Spinal cord (tissue), 10 donors: ENCODE data around the gene PI16. TPM values are rescaled to one million over a fixed set of nuclear protein-coding genes. Genes with fewer than 3 reads are reported as not detected.

ENCODE experiments used
- DNase-seq, 6 donors: peaks; one replicate each; pipeline versions ENCODE4 v3.0.0 to v3.0.0-alpha.2; 2013 to 2015; ENCODE audit warnings: low spot score in 6 of 6, low read depth in 4 of 6
- H3K27ac ChIP-seq: one replicate; pipeline ENCODE4 v1.5.1; 2013; ENCODE audit warnings: low read depth, low read length, control low read depth
- H3K27me3 ChIP-seq: one replicate; pipeline ENCODE4 v1.6.1; 2013; ENCODE audit warnings: low read length; ENCODE audit not compliant: control insufficient read depth, insufficient read depth
- H3K36me3 ChIP-seq: one replicate; pipeline ENCODE4 v1.6.1; 2013; ENCODE audit warnings: low read length; ENCODE audit not compliant: control insufficient read depth, insufficient read depth
- H3K4me1 ChIP-seq: one replicate; pipeline ENCODE4 v1.6.1; 2013; ENCODE audit warnings: low read length; ENCODE audit not compliant: control insufficient read depth, insufficient read depth
- H3K4me3 ChIP-seq: one replicate; pipeline ENCODE4 v1.5.1; 2013; ENCODE audit warnings: low read depth, low read length, control low read depth
- H3K9me3 ChIP-seq: one replicate; pipeline ENCODE4 v1.6.1; 2013; ENCODE audit warnings: low read length; ENCODE audit not compliant: control insufficient read depth, insufficient read depth
- WGBS: methylation state at CpG from one replicate; pipeline ENCODE4 v1.1.5; 2013; ENCODE audit warnings: missing lambda C conversion rate; ENCODE audit not compliant: insufficient coverage; 5-methylcytosine and 5-hydroxymethylcytosine counted together
- polyA plus RNA-seq, 2 donors: library from polyadenylated mRNA; unstranded; fragments of 120-200 nt; gene quantifications; one replicate each; pipeline ENCODE4 v1.2.1, GENCODE V29; 2013; ENCODE audit not compliant: insufficient read length in 2 of 2
- total RNA-seq, 2 donors: library from RNA; depleted of rRNA in 1 of 2; stranded (reverse); fragments of 120-200 nt in 1 of 2; fragments of >200 nt in 1 of 2; gene quantifications; one replicate each; pipeline versions ENCODE4 v1.2.3 to v1.2.4, GENCODE V29; 2013 to 2014
- donor health status: healthy.

PI16 gene
- total and polyA plus RNA-seq, 4 donors, result 22.7 to 47.4 (median 29.2) TPM

DNA sequence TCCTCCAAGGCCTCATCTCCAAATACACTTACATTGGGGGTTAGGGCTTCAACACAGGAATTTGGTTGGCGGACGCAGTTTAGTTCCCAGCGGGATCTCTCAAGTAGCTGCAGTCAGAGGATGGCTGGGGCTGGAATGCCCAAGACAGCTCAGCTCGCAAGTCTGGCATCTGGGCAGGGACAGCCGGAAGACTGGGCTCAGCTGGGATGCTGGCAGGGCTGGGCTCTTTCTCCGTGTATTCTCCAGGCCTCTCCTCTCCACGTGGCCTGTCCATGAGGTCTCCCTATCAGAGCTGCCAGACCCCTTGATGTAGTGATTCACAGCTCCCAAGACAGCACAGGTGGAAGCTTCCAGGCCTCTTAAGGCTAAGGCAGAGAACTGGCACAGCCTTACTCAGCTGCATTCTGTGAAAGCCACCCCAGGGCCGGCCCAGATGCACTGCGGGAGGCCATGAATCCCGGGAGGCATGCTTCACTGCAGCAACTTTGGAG is 55.9 kb downstream of the PI16 start:
- no peak overlapping the region for H3K27ac ChIP-seq
- no peaks in the 10 kb centered on the region for H3K36me3 ChIP-seq
- H3K4me1 ChIP-seq, result peaks cover 7% of the 10 kb centered on the region
- no peaks in the 10 kb centered on the region for H3K9me3 ChIP-seq
- 77% methylated on average over 10 of the region's 10 CpGs for WGBS
- H3K27me3 ChIP-seq, result no peaks in the 10 kb centered on the region
- H3K4me3 ChIP-seq, result no peak overlapping the region
- DNase-seq, result no peak

DNA sequence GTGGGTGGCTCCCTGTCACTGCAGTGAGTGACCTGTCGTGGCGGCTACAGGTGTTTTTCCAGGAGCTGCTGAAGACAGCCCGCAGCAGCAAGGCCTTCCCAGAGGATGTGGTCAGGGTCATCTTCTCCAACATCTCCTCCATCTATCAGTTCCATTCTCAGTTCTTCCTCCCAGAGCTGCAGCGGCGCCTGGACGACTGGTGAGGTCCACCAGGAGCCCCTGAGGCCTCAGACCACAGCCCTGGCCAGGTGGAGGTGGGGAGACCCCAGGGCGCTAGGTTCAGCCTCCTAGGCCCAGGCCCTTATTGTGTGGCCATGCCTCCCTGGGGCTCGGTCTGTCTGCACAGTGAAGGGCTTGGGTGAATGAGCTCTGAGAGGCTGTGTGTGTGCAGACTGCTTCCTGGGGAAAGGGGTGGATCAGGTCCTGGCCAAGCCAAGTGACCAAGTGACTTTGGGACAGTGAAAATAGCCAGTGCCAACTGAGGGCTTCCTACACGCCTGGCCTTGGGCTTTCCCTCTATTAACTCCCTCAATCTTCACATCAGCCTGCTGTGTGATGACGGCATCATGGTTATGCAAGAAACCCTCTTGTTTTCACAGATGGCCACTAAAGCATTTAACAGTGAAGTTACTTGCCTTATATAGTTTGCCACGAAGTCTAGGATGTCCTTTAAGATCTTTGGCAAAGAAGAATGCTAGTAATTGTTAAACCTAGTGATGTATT is 57.3 kb downstream of the PI16 start:
- WGBS, result 95% methylated on average over 7 of the region's 11 CpGs
- H3K9me3 ChIP-seq, result no peaks in the 10 kb centered on the region
- no peaks in the 10 kb centered on the region for H3K27me3 ChIP-seq
- peak overlapping the region; percentile 25 for H3K27ac ChIP-seq
- no peak overlapping the region for H3K4me3 ChIP-seq
- no peaks in the 10 kb centered on the region for H3K36me3 ChIP-seq
- peak in 1 of 6 donors; percentile 26 for DNase-seq
- peaks cover 7% of the 10 kb centered on the region for H3K4me1 ChIP-seq

DNA sequence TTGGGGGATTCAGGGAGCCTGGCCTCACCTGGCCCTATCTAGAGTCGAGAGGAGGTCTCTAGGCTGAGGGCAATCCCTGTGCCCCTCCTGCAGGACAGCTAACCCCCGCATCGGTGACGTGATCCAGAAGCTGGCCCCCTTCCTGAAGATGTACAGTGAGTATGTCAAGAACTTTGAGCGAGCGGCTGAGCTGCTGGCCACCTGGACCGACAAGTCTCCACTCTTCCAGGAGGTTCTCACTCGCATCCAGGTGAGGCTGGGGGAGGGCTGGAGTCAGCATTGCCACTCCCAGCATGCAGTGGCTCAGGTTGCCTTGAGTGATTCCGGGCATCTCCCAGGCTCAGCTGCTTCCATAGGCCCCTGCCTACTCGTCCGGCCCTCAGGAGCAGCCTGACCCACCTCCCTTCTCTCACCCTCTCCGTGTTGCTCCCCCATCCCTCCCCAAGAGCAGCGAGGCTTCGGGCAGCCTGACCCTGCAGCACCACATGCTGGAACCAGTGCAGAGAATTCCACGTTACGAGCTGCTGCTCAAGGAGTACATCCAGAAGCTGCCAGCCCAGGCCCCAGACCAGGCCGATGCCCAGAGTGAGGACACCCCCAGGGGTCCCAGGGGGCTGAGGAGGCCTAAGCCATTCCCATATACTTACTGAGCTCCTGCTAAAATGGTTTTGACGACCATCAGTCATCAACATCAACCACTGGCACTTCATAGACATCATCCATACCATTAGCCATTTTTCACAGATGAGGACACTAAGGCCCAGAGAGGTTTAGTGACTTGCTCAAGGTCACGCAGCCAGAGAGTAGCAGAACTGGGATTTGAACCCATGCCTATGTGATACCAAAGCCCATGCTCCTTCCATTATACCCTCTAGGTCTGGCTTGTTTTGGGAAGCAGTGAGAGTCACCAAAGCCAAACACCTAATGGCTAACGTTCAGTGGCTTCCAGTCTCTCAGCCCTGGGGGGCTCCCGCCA is 59.3 kb downstream of the PI16 start:
- H3K36me3 ChIP-seq, result no peaks in the 10 kb centered on the region

More for the DNA sequence above, 59.3 kb downstream of the PI16 start:
- Histone ChIP-seq H3K4me3 (no peak overlapping the region), H3K4me1 (peaks cover 21% of the 10 kb centered on the region), H3K27ac (no peak overlapping the region), H3K27me3 (no peaks in the 10 kb centered on the region), H3K9me3 (no peaks in the 10 kb centered on the region)
- no peak for DNase-seq
- WGBS, result 83% methylated on average over 21 of the region's 21 CpGs

Other genes starting within 250 kb of the PI16 start
- 10 to 100 TPM in 1 of 2 donors, 1 to 10 TPM in 1; 9.6 to 32.5 TPM for gene CPNE5, start 115.3 kb upstream of the PI16 start, total RNA-seq
- gene CPNE5, start 115.3 kb upstream of the PI16 start, polyA plus RNA-seq, result 10 to 100 TPM; 73.1 to 88.4 TPM
- gene PPIL1, start 79.9 kb upstream of the PI16 start, total RNA-seq, result 10 to 100 TPM; 39.2 to 55.9 TPM
- gene PPIL1, start 79.9 kb upstream of the PI16 start, polyA plus RNA-seq, result 10 to 100 TPM; 56.5 to 70.1 TPM
- gene C6orf89, start 68.8 kb upstream of the PI16 start, total RNA-seq, result 10 to 100 TPM; 48.3 to 69.5 TPM
- gene C6orf89, start 68.8 kb upstream of the PI16 start, polyA plus RNA-seq, result 10 to 100 TPM; 42.6 to 52.6 TPM
- gene MTCH1, start 31.5 kb downstream of the PI16 start, total RNA-seq, result 100 to 1,000 TPM; 195 to 220 TPM
- 100 to 1,000 TPM; 275 to 299 TPM for gene MTCH1, start 31.5 kb downstream of the PI16 start, polyA plus RNA-seq
- gene FGD2, start 50.9 kb downstream of the PI16 start, total RNA-seq, result 1 to 10 TPM; 5.5 to 6.7 TPM
- 1 to 10 TPM; 8.4 to 9.6 TPM for gene FGD2, start 50.9 kb downstream of the PI16 start, polyA plus RNA-seq
- 10 to 100 TPM; 12.4 to 24.9 TPM for gene PIM1, start 215.4 kb downstream of the PI16 start, total RNA-seq
- gene PIM1, start 215.4 kb downstream of the PI16 start, polyA plus RNA-seq, result 10 to 100 TPM; 17.1 to 17.9 TPM